ENCODE results near the gene NYAP1. TPM values are rescaled to one million over a fixed set of nuclear protein-coding genes. Genes with fewer than 3 reads are reported as not detected.
A peak's percentile ranks its signal among the peaks of the same experiment; 100 is the strongest.
"Not testable (repeated sequence)": the region's sequence is repeated elsewhere in the genome, so short reads cannot be mapped to it uniquely, and the experiment has no call there.

NYAP1 gene
- total RNA-seq, 2 donors from 2014 or later, result 7.9 to 9.3 TPM

GRCh38 chr7:100435401-100436304 is 48.1 kb upstream of the NYAP1 start:
- DNase-seq, result peak; percentile 77
- H3K9me3 ChIP-seq (ENCODE audit: control insufficient read depth, low read length), result no peaks in the 10 kb centered on the region
- peak overlapping the region; percentile 62 for H3K9ac ChIP-seq (ENCODE audit: extremely low read depth, low read length, poor library complexity, severe bottlenecking)
- H3K4me1 ChIP-seq (ENCODE audit: control insufficient read depth, insufficient read depth, low read length), result peaks cover 24% of the 10 kb centered on the region
- Mint-ChIP-seq H3K27me3 (ENCODE audit: insufficient read depth) (no peaks in the 10 kb centered on the region), H3K4me3 (peak overlapping the region; percentile 81), H3K4me1 (peaks cover 40% of the 10 kb centered on the region), H3K36me3 (ENCODE audit: low read depth) (peaks cover 40% of the 10 kb centered on the region), H3K27ac (peak overlapping the region; percentile 95), H3K9me3 (no peaks in the 10 kb centered on the region)
- peak overlapping the region; percentile 86 for H3K4me3 ChIP-seq (ENCODE audit: low read length)
- WGBS, 2 experiments (ENCODE audit: insufficient coverage in 1 of 2, insufficient read length in 1 of 2), result 3% methylated on average over 22 to 81 of the region's 81 CpGs
- TF ChIP-seq CTCF (conservative IDR thresholded peaks at IDR 0.05), result no peak
- H3K36me3 ChIP-seq (ENCODE audit: control insufficient read depth, insufficient read depth, low read length), result peaks cover 60% of the 10 kb centered on the region
- peak overlapping the region; percentile 73 for H3K27ac ChIP-seq (ENCODE audit: low read depth, low read length)
- H3K27me3 ChIP-seq (ENCODE audit: control insufficient read depth, insufficient read depth, low read length, poor library complexity, severe bottlenecking), result no peaks in the 10 kb centered on the region

- Histone ChIP-seq H3K9me3 (ENCODE audit: control insufficient read depth, low read length) (no peaks in the 10 kb centered on the region), H3K4me1 (ENCODE audit: control insufficient read depth, insufficient read depth, low read length) (peaks cover 9% of the 10 kb centered on the region), H3K36me3 (ENCODE audit: control insufficient read depth, insufficient read depth, low read length) (peaks cover 43% of the 10 kb centered on the region), H3K9ac (ENCODE audit: extremely low read depth, low read length, poor library complexity, severe bottlenecking) (no peak overlapping the region), H3K27ac (ENCODE audit: low read depth, low read length) (no peak overlapping the region), H3K4me3 (ENCODE audit: low read length) (no peak overlapping the region), H3K27me3 (ENCODE audit: control insufficient read depth, insufficient read depth, low read length, poor library complexity, severe bottlenecking) (no peaks in the 10 kb centered on the region)
- no peak for TF ChIP-seq CTCF (conservative IDR thresholded peaks at IDR 0.05)
- H3K4me3 Mint-ChIP-seq, result no peak overlapping the region
- WGBS, 2 experiments (ENCODE audit: insufficient coverage in 1 of 2, insufficient read length in 1 of 2), result 95 to 96% methylated on average over 22 to 28 of the region's 28 CpGs
- H3K4me1 Mint-ChIP-seq, result peaks cover 27% of the 10 kb centered on the region
- H3K36me3 Mint-ChIP-seq (ENCODE audit: low read depth), result peaks cover 29% of the 10 kb centered on the region
- H3K27me3 Mint-ChIP-seq (ENCODE audit: insufficient read depth), result no peaks in the 10 kb centered on the region
- peak overlapping the region; percentile 44 for H3K27ac Mint-ChIP-seq
- DNase-seq, result no peak
- H3K9me3 Mint-ChIP-seq, result no peaks in the 10 kb centered on the region
Observed at GRCh38 chr7:100437150-100438100, 46.3 kb upstream of the NYAP1 start.

GRCh38 chr7:100438172-100438571 is 45.6 kb upstream of the NYAP1 start:
- WGBS, 2 experiments (ENCODE audit: insufficient coverage in 1 of 2, insufficient read length in 1 of 2), result 95 to 100% methylated on average over 2 of the region's 2 CpGs
- Mint-ChIP-seq H3K36me3 (ENCODE audit: low read depth) (peaks cover 21% of the 10 kb centered on the region), H3K4me3 (no peak overlapping the region), H3K4me1 (peaks cover 20% of the 10 kb centered on the region), H3K27me3 (ENCODE audit: insufficient read depth) (no peaks in the 10 kb centered on the region), H3K27ac (no peak overlapping the region), H3K9me3 (no peaks in the 10 kb centered on the region)
- H3K4me1 ChIP-seq (ENCODE audit: control insufficient read depth, insufficient read depth, low read length), result peaks cover 8% of the 10 kb centered on the region
- no peak for TF ChIP-seq CTCF (conservative IDR thresholded peaks at IDR 0.05)
- H3K9me3 ChIP-seq (ENCODE audit: control insufficient read depth, low read length), result no peaks in the 10 kb centered on the region
- no peaks in the 10 kb centered on the region for H3K27me3 ChIP-seq (ENCODE audit: control insufficient read depth, insufficient read depth, low read length, poor library complexity, severe bottlenecking)
- H3K4me3 ChIP-seq (ENCODE audit: low read length), result no peak overlapping the region
- H3K27ac ChIP-seq (ENCODE audit: low read depth, low read length), result no peak overlapping the region
- peaks cover 36% of the 10 kb centered on the region for H3K36me3 ChIP-seq (ENCODE audit: control insufficient read depth, insufficient read depth, low read length)
- no peak for DNase-seq
- H3K9ac ChIP-seq (ENCODE audit: extremely low read depth, low read length, poor library complexity, severe bottlenecking), result no peak overlapping the region

- not testable (repeated sequence) for H3K27me3 Mint-ChIP-seq (ENCODE audit: insufficient read depth); H3K27ac Mint-ChIP-seq; H3K27me3 ChIP-seq (ENCODE audit: control insufficient read depth, insufficient read depth, low read length, poor library complexity, severe bottlenecking); H3K4me3 Mint-ChIP-seq; H3K9me3 ChIP-seq (ENCODE audit: control insufficient read depth, low read length); H3K27ac ChIP-seq (ENCODE audit: low read depth, low read length); H3K4me1 ChIP-seq (ENCODE audit: control insufficient read depth, insufficient read depth, low read length); H3K4me3 ChIP-seq (ENCODE audit: low read length); DNase-seq; H3K9ac ChIP-seq (ENCODE audit: extremely low read depth, low read length, poor library complexity, severe bottlenecking); H3K9me3 Mint-ChIP-seq
- H3K36me3 ChIP-seq (ENCODE audit: control insufficient read depth, insufficient read depth, low read length), result peaks cover 30% of the 10 kb centered on the region
- WGBS, 2 experiments (ENCODE audit: insufficient coverage in 1 of 2, insufficient read length in 1 of 2), result 89 to 95% methylated on average over 4 to 8 of the region's 8 CpGs
- Mint-ChIP-seq H3K4me1 (peaks cover 15% of the 10 kb centered on the region), H3K36me3 (ENCODE audit: low read depth) (peaks cover 16% of the 10 kb centered on the region)
Observed at GRCh38 chr7:100438731-100439130, 45.0 kb upstream of the NYAP1 start.
